T follicular helper cell (primary cell): ENCODE results near the gene RHBDF1.
"Not testable (repeated sequence)": the region's sequence is repeated elsewhere in the genome, so short reads cannot be mapped to it uniquely, and the experiment has no call there.

Source experiments
- DNase-seq: peaks from one replicate; pipeline ENCODE4 v3.0.0-alpha.2; 2020; ENCODE audit warnings: low read depth

RHBDF1 gene

GRCh38 chr16:59440-60059 is 12.9 kb downstream of the RHBDF1 start:
- DNase-seq = no peak

- no peak for DNase-seq
Measured at GRCh38 chr16:58491-59439, 13.7 kb downstream of the RHBDF1 start.

- DNase-seq = no peak
Measured at GRCh38 chr16:57711-58110, 14.7 kb downstream of the RHBDF1 start.

GRCh38 chr16:56231-56927 is 16.1 kb downstream of the RHBDF1 start:
- no peak for DNase-seq

- no peak for DNase-seq
Measured at GRCh38 chr16:55571-56136, 16.8 kb downstream of the RHBDF1 start.

- no peak for DNase-seq
Measured at GRCh38 chr16:54237-54581, 18.2 kb downstream of the RHBDF1 start.

- DNase-seq = peak; percentile 98
Measured at GRCh38 chr16:53346-54236, 18.8 kb downstream of the RHBDF1 start, which contains the start of the genes POLR3K and SNRNP25. Gene POLR3K, minus strand, starts transcription at chr16:53608. Its CDS starts 22 bp downstream, at chr16:53586. Gene SNRNP25, plus strand, starts transcription at chr16:53828. Its CDS starts 189 bp downstream, at chr16:54017.

GRCh38 chr16:50769-51591 is 21.5 kb downstream of the RHBDF1 start:
- DNase-seq = no peak

GRCh38 chr16:47234-47633 is 25.2 kb downstream of the RHBDF1 start:
- no peak for DNase-seq

- DNase-seq = not testable (repeated sequence)
Measured at GRCh38 chr16:46510-46909, 25.9 kb downstream of the RHBDF1 start.

GRCh38 chr16:45454-45853 is 27.0 kb downstream of the RHBDF1 start:
- DNase-seq = no peak

- no peak for DNase-seq
Measured at GRCh38 chr16:44655-45054, 27.8 kb downstream of the RHBDF1 start.

GRCh38 chr16:43294-43693 is 29.1 kb downstream of the RHBDF1 start:
- no peak for DNase-seq

- DNase-seq = no peak
Measured at GRCh38 chr16:42691-43090, 29.7 kb downstream of the RHBDF1 start.

- no peak for DNase-seq
Measured at GRCh38 chr16:42069-42457, 30.4 kb downstream of the RHBDF1 start.

- DNase-seq = no peak
Measured at GRCh38 chr16:41439-42068, 30.9 kb downstream of the RHBDF1 start.

- DNase-seq = no peak
Measured at GRCh38 chr16:38941-39892, 33.2 kb downstream of the RHBDF1 start.

- not testable (repeated sequence) for DNase-seq
Measured at GRCh38 chr16:38206-38605, 34.2 kb downstream of the RHBDF1 start.

- DNase-seq = no peak
Measured at GRCh38 chr16:37511-37910, 34.9 kb downstream of the RHBDF1 start.
